Esophagus muscularis mucosa (tissue), 4 donors: ENCODE measurements around the gene KLHL14. TPM values are rescaled to one million over a fixed set of nuclear protein-coding genes. Genes with fewer than 3 reads are reported as not detected.

ENCODE experiments used
- DNase-seq: peaks from one replicate; pipeline ENCODE4 v3.0.0-alpha.2; 2017; ENCODE audit errors: extremely low spot score
- H3K27ac ChIP-seq, 4 donors: fragments of 200-600 bp; sonication (generic); replicated peaks in 1 of 4; 1 replicate in 3 of 4; 2 replicates in 1 of 4; pipeline ENCODE4 v1.5.1; 2016 to 2019; ENCODE audit warnings: mild to moderate bottlenecking in 1 of 4
- H3K27me3 ChIP-seq, 4 donors: fragments of 200-600 bp; sonication (generic); one replicate each; pipeline versions ENCODE4 v1.5.1 to v1.6.0; 2016 to 2019
- H3K36me3 ChIP-seq, 4 donors: fragments of 200-600 bp; sonication (generic); one replicate each; pipeline ENCODE4 v1.5.1; 2016 to 2019
- H3K4me1 ChIP-seq, 4 donors: fragments of 200-600 bp; sonication (generic); one replicate each; pipeline ENCODE4 v1.5.1; 2016 to 2019
- H3K4me3 ChIP-seq, 4 donors: fragments of 200-600 bp; sonication (generic); 1 replicate in 2 of 4; 2 replicates in 2 of 4; pipeline ENCODE4 v1.5.1; 2016 to 2019; ENCODE audit warnings: mild to moderate bottlenecking in 4 of 4, moderate library complexity in 1 of 4
- H3K9me3 ChIP-seq, 4 donors: fragments of 200-600 bp; sonication (generic); 1 replicate in 3 of 4; 2 replicates in 1 of 4; pipeline ENCODE4 v1.5.1; 2016 to 2019
- CTCF ChIP-seq, 3 experiments: fragments of 200-600 bp in 2 of 3; fragments of 450-650 bp in 1 of 3; sonication (generic) in 2 of 3; IDR thresholded peaks; one replicate each; pipeline ENCODE4 v1.5.1; 2017 to 2019; ENCODE audit warnings: antibody characterized with exemption in 3 of 3, mild to moderate bottlenecking in 2 of 3, moderate library complexity in 1 of 3
- EP300 ChIP-seq: sonication (generic); formaldehyde crosslinking; IDR thresholded peaks from one replicate; pipeline ENCODE4 v1.6.1; 2017; ENCODE audit warnings: antibody characterized with exemption
- POLR2A ChIP-seq: fragments of 450-650 bp; IDR thresholded peaks from one replicate; pipeline ENCODE4 v1.6.1; 2017; ENCODE audit warnings: antibody characterized with exemption, moderate library complexity, mild to moderate bottlenecking, low read depth
- POLR2AphosphoS5 ChIP-seq, 2 donors: sonication (generic); formaldehyde crosslinking; IDR thresholded peaks; one replicate each; pipeline ENCODE4 v1.6.1; 2017; ENCODE audit warnings: antibody characterized with exemption in 2 of 2
- WGBS: methylation state at CpG from one replicate; pipeline ENCODE4 v1.1.5; 2018; 5-methylcytosine and 5-hydroxymethylcytosine counted together
- intact Hi-C: fragments of 100-400 bp; cut with DNase I; formaldehyde crosslinking; loops from one replicate; pipeline ENCODE4 v1.15.1; 2023
- small RNA-seq, 3 donors: library from RNA; depleted of rRNA; stranded (forward); fragments of <200 nt; gene quantifications; one replicate each; pipeline ENCODE3, GENCODE V24; 2016
- total RNA-seq, 4 donors: library from RNA; depleted of rRNA; stranded (reverse); fragments of >200 nt; gene quantifications; one replicate each; pipeline versions ENCODE4 v1.1.0 to v1.2.1, GENCODE V29; 2016

KLHL14 gene
- total RNA-seq, 4 donors from 2014 or later = 0.06 to 0.50 (median 0.26) TPM; not detected in 1

GRCh38 chr18:32629981-32630700 lies 142.7 kb downstream of the KLHL14 start:
- Histone ChIP-seq H3K27ac (no peak overlapping the region), H3K9me3 (no peaks in the 10 kb centered on the region), H3K36me3 (no peaks in the 10 kb centered on the region), H3K4me3 (no peak overlapping the region), H3K4me1 (no peaks in the 10 kb centered on the region), H3K27me3 (no peaks in the 10 kb centered on the region)
- 68% methylated on average over 16 of the region's 16 CpGs for WGBS
- intact Hi-C loops = no loop called here
- DNase-seq = no peak
- no peak for TF ChIP-seq EP300
- TF ChIP-seq POLR2AphosphoS5 (IDR thresholded peaks at IDR 0.05) = no peak
- TF ChIP-seq POLR2A = no peak
- TF ChIP-seq CTCF (IDR thresholded peaks at IDR 0.05) = no peak

GRCh38 chr18:32629292-32629691 lies 143.5 kb downstream of the KLHL14 start:
- TF ChIP-seq POLR2AphosphoS5 (IDR thresholded peaks at IDR 0.05) (no peak), POLR2A (no peak), EP300 (no peak), CTCF (IDR thresholded peaks at IDR 0.05) (no peak)
- WGBS = 93% methylated on average over 2 of the region's 2 CpGs
- H3K9me3 ChIP-seq = no peaks in the 10 kb centered on the region
- no peak overlapping the region for H3K27ac ChIP-seq
- intact Hi-C loops = no loop called here
- no peak for DNase-seq
- H3K27me3 ChIP-seq = no peaks in the 10 kb centered on the region
- no peak overlapping the region for H3K4me3 ChIP-seq
- no peaks in the 10 kb centered on the region for H3K36me3 ChIP-seq
- H3K4me1 ChIP-seq = no peaks in the 10 kb centered on the region

GRCh38 chr18:32624182-32624723 lies 148.6 kb downstream of the KLHL14 start:
- H3K36me3 ChIP-seq = no peaks in the 10 kb centered on the region
- WGBS = 88% methylated on average over 3 of the region's 3 CpGs
- intact Hi-C loops = no loop called here
- no peak for DNase-seq
- no peaks in the 10 kb centered on the region for H3K9me3 ChIP-seq
- no peak overlapping the region for H3K27ac ChIP-seq
- no peak for TF ChIP-seq POLR2AphosphoS5 (IDR thresholded peaks at IDR 0.05)
- TF ChIP-seq EP300 = no peak
- TF ChIP-seq CTCF (IDR thresholded peaks at IDR 0.05) = no peak
- no peak for TF ChIP-seq POLR2A
- no peaks in the 10 kb centered on the region for H3K4me1 ChIP-seq
- H3K27me3 ChIP-seq = no peaks in the 10 kb centered on the region
- H3K4me3 ChIP-seq = no peak overlapping the region

- intact Hi-C loops = no loop called here
- H3K36me3 ChIP-seq = no peaks in the 10 kb centered on the region
- no peak overlapping the region for H3K4me3 ChIP-seq
- H3K4me1 ChIP-seq = no peaks in the 10 kb centered on the region
- no peaks in the 10 kb centered on the region for H3K27me3 ChIP-seq
- H3K9me3 ChIP-seq = no peaks in the 10 kb centered on the region
- DNase-seq = no peak
- no peak overlapping the region for H3K27ac ChIP-seq
- TF ChIP-seq CTCF (IDR thresholded peaks at IDR 0.05) = no peak
Measured at GRCh38 chr18:32623563-32623962, 149.3 kb downstream of the KLHL14 start.

Small RNA genes lying within 50 kb of the gene (small RNA-seq; reads per million reads assigned to genes)
- 0 reads per million in 3 donors for gene AC012123.2
